Cardiac muscle cell (in vitro differentiated cells and primary cell): Measurements from ENCODE around the gene RAB40B. TPM values are rescaled to one million over a fixed set of nuclear protein-coding genes. Genes with fewer than 3 reads are reported as not detected.

ENCODE experiments used
- DNase-seq, 2 donors: peaks; one replicate each; pipeline versions ENCODE4 v3.0.0 to v3.0.0-alpha.2; 2010 to 2017; ENCODE audit warnings: low read depth in 1 of 2, low spot score in 1 of 2
- H3K27ac ChIP-seq: fragments of 200-600 bp; sonication (generic); 2 replicates; pipeline ENCODE4 v1.5.1; 2016
- H3K27me3 ChIP-seq: fragments of 200-600 bp; sonication (generic); 2 replicates; pipeline ENCODE4 v1.6.0; 2016; ENCODE audit warnings: control low read depth
- H3K36me3 ChIP-seq: fragments of 200-600 bp; sonication (generic); 2 replicates; pipeline ENCODE4 v1.5.1; 2016; ENCODE audit warnings: control low read depth
- H3K4me1 ChIP-seq: fragments of 200-600 bp; sonication (generic); 2 replicates; pipeline ENCODE4 v1.8.1; 2017; ENCODE audit warnings: low read depth, mild to moderate bottlenecking, mixed run types
- H3K4me3 ChIP-seq: fragments of 200-600 bp; sonication (generic); 2 replicates; pipeline ENCODE4 v1.5.1; 2016; ENCODE audit warnings: mild to moderate bottlenecking
- H3K9me3 ChIP-seq: fragments of 200-600 bp; sonication (generic); 2 replicates; pipeline ENCODE4 v1.5.1; 2017; ENCODE audit warnings: low read depth, mild to moderate bottlenecking, control low read depth
- CTCF ChIP-seq: IDR thresholded peaks from 2 replicates; pipeline ENCODE4 v1.5.1; 2012; ENCODE audit warnings: low read depth, mild to moderate bottlenecking, low read length
- polyA plus RNA-seq: library from polyadenylated mRNA; unstranded; fragments of >200 nt; fragmentation: Nextera tagmentation; extraction: Ambion mirVana; gene quantifications from 2 replicates; pipeline ENCODE4 v1.2.1, GENCODE V29; 2016
- total RNA-seq: library from RNA; depleted of rRNA; stranded (reverse); fragments of >200 nt; gene quantifications from 2 replicates; pipeline ENCODE4 v1.2.3, GENCODE V29; 2016

RAB40B gene
- total and polyA plus RNA-seq, 2 experiments from 2014 or later, result 28.9 to 29.7 TPM

GRCh38 chr17:82647593-82648164 lies 50.8 kb downstream of the RAB40B start:
- H3K27ac ChIP-seq, result peak overlapping the region; percentile 97
- peak; percentile 15 to 35 for DNase-seq
- H3K4me3 ChIP-seq, result peak overlapping the region; percentile 92
- no peaks in the 10 kb centered on the region for H3K9me3 ChIP-seq
- peak; percentile 18 for TF ChIP-seq CTCF
- H3K27me3 ChIP-seq, result no peaks in the 10 kb centered on the region
- peaks cover 6% of the 10 kb centered on the region for H3K4me1 ChIP-seq
- H3K36me3 ChIP-seq, result peaks cover 16% of the 10 kb centered on the region

- peaks cover 6% of the 10 kb centered on the region for H3K4me1 ChIP-seq
- H3K9me3 ChIP-seq, result no peaks in the 10 kb centered on the region
- no peak overlapping the region for H3K4me3 ChIP-seq
- DNase-seq, result no peak
- peaks cover 28% of the 10 kb centered on the region for H3K36me3 ChIP-seq
- no peaks in the 10 kb centered on the region for H3K27me3 ChIP-seq
- H3K27ac ChIP-seq, result no peak overlapping the region
- TF ChIP-seq CTCF, result no peak
Observed at GRCh38 chr17:82645516-82645915, 53.0 kb downstream of the RAB40B start.

GRCh38 chr17:82644148-82644547 lies 54.4 kb downstream of the RAB40B start:
- DNase-seq, result no peak
- no peaks in the 10 kb centered on the region for H3K27me3 ChIP-seq
- no peak overlapping the region for H3K27ac ChIP-seq
- H3K9me3 ChIP-seq, result no peaks in the 10 kb centered on the region
- H3K36me3 ChIP-seq, result peaks cover 32% of the 10 kb centered on the region
- peaks cover 6% of the 10 kb centered on the region for H3K4me1 ChIP-seq
- TF ChIP-seq CTCF, result no peak
- H3K4me3 ChIP-seq, result no peak overlapping the region

- Histone ChIP-seq H3K4me1 (peaks cover 6% of the 10 kb centered on the region), H3K27me3 (no peaks in the 10 kb centered on the region), H3K9me3 (no peaks in the 10 kb centered on the region), H3K4me3 (no peak overlapping the region), H3K36me3 (peaks cover 34% of the 10 kb centered on the region), H3K27ac (no peak overlapping the region)
- no peak for DNase-seq
- TF ChIP-seq CTCF, result no peak
Observed at GRCh38 chr17:82642022-82642421, 56.5 kb downstream of the RAB40B start.

GRCh38 chr17:82640036-82640435 lies 58.5 kb downstream of the RAB40B start:
- H3K36me3 ChIP-seq, result peaks cover 34% of the 10 kb centered on the region
- H3K4me3 ChIP-seq, result no peak overlapping the region
- TF ChIP-seq CTCF, result no peak
- H3K9me3 ChIP-seq, result no peaks in the 10 kb centered on the region
- no peaks in the 10 kb centered on the region for H3K27me3 ChIP-seq
- DNase-seq, result no peak
- H3K27ac ChIP-seq, result no peak overlapping the region
- H3K4me1 ChIP-seq, result no peaks in the 10 kb centered on the region
